ENCODE results near the gene MTG2.

- TF ChIP-seq CTCF (IDR thresholded peaks at IDR 0.05) (no peak), POLR2A (IDR thresholded peaks at IDR 0.05) (no peak)
Measured at GRCh38 chr20:62151225-62151624, 31.6 kb upstream of the MTG2 start.
